Brain pericyte (primary cell): ENCODE measurements around the gene VGLL1.

Experiments used
- DNase-seq: peaks from one replicate; pipeline ENCODE4 v3.0.0-alpha.2; 2012; ENCODE audit warnings: low read depth, low spot score

Gene VGLL1, protein sequence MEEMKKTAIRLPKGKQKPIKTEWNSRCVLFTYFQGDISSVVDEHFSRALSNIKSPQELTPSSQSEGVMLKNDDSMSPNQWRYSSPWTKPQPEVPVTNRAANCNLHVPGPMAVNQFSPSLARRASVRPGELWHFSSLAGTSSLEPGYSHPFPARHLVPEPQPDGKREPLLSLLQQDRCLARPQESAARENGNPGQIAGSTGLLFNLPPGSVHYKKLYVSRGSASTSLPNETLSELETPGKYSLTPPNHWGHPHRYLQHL

DNA sequence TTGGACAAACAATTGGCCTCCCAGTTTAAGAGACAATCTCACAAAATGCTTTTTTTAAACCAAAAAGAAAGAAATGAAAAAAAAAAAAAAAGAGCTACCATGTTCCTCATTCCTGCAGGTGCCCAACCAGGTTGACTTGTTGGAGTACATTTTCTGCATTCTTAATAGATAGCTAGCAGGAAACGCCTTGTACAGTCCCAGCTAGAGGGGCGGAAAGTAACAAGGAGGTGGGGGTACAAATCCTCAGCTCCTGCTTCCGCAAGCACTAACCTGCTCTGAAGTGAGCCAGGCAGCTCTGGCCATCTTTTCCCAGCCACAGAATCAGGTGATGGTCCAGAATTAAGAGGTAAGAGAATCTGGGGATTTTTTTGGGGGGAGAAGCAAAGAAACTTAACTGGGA lies at the start of gene VGLL1:
Gene VGLL1, plus strand, starts transcription at position 265 of the 400 bp plus-strand sequence. CDS start 3,806 bp downstream, outside the sequence.
- no peak for DNase-seq

DNA sequence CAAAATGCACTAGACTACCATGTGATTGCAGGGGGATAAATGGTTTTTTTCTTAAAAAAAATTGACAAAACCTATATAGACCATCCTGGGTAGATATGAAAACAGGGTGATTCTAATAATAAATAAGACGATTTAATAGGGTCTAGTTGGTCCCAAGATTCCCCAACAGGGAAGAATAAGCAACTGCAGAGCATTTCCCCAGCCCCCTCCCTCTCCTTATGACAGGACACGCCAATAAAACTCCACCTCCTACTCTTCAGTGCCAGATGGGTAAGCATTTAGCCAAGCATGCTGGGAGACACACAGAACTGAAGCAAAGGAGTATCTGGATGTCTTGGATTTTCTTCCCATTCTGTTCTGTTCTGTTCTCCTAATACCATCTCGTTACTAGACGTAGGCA lies 44.4 kb upstream of the VGLL1 start, which contains the start of gene BRS3:
Gene BRS3, plus strand, starts transcription at position 301 of the 400 bp plus-strand sequence. CDS start 168 bp downstream, outside the sequence.
- no peak for DNase-seq

DNA sequence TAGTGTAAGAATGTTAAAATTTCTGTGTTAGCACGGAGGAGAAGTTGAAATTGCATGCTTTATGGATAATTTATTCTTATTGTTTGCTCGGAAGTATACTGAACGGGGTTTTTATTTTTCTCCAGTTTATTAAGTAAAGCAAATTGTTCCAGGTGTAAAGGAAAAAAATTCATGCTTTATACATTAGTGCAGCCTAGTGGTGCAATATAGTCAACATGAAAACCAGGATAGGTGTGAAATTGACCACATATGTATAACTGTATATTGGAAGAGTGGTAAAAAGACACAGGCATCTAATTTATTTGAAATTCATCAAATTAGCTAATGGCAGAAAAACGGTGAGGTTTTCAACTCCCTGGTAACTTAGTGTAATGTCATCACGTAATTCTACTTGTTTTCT lies 43.3 kb upstream of the VGLL1 start:
- no peak for DNase-seq

DNA sequence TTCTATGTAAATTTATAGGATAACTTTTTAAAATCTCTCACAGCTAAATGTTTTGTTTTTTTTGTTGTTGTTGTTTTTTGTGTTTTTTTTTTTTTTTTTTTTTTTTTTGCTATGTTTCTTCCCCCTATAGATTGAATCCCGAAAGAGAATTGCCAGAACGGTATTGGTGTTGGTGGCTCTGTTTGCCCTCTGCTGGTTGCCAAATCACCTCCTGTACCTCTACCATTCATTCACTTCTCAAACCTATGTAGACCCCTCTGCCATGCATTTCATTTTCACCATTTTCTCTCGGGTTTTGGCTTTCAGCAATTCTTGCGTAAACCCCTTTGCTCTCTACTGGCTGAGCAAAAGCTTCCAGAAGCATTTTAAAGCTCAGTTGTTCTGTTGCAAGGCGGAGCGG lies 40.2 kb upstream of the VGLL1 start:
- no peak for DNase-seq

DNA sequence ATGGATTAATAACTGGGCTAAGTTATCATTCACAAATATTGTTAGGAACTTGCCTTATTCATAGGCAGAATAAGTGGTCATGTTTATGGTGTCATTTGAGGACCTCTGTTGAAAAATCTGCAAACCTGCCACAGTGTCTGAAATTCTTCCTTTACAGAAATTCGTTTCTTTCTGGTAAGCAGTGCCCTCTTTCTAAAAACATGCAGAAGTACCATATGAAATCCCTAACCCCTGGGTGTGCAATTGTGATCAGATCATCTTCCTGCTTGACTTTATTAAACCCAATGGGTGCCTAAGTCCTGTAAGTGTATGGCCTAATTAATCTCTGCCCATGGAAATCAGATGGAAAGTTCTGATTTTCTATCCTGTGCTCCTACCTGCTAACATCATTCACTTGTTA lies 39.0 kb upstream of the VGLL1 start:
- DNase-seq = no peak

DNA sequence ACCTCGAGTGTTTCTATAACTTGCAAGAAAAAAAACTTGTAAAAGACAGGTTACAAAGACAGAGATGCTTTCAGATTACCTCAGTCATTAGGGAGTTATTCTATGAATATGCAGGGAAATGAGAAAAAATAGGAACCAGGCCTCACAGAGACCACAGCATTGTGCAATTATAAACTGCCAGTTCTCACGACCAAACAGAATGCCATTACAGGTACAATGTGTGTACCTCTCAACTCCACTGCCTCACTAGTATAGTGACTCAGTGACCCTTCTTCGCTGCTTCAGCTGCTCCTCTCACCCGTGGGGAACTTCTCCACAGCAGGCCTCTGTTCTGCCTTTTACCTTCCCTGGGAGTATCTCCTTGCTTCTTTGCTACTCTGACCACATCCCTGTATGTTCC lies 37.0 kb upstream of the VGLL1 start:
- DNase-seq = no peak

DNA sequence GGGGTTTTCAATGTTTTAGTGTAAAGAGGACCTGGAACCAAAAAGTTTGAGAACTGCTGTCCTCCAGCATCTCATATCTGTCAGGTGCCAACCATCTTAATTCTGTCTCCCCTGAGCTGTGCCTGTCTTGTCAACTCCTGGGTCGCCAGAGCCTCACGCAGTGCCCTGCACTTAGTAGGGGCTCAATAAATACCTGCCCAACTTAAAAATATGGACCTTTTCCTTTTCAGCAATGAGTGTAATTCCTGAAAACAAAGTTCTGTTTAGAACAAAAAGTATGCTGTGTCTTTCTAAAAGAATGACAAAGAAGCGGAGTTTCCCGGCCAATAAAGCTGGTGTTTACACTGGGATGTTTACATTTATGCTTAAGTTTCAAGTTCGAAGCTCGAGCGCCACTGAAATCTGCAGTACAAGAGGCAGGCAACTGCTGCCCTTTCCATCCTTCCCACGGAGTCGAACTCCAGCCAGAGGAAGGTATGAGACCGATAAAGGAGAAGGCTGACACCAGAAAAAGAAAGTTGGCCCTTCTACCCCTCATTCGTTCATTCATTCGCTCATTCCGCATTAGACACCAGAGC lies 35.7 kb upstream of the VGLL1 start:
- no peak for DNase-seq

DNA sequence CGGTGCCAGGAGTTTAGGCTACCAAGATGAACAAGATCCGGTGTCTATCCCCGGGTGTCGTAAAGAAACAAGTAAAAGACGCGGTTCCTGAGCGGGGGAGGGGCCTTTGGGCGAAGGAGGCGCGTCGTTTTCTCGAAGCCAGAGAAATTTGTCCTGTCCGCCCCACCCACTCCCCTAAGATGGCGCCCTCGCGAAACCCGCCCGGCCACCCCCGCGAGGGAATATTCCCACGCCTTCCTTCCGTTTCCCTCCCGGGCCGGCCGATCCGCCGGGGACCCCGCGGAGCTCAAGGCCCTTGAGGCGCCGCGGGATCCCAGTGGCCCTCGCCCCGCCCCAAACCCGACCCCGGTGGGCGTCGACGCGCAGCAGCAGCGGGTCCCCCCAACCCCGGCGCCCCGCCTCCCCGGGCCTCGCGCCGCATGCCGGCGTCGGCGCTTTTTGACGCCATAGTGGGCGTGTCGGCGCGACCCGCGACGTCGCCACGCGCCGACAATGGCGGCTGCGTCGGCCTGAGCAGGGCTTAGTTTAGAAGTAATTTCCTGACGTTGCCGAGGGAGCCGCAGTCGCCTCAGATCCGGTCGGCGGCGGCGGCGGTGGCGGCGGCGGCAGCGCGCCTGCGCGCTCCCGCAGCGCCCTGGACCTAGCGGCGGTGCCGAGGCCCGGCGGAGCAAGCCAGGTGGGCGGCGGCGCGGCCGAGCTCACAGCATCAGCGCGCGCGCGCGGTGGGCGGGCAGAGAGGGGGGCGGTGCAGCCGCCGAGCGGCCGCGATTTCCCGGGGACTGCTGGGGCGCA lies 35.1 kb upstream of the VGLL1 start:
- peak; percentile 58 for DNase-seq

DNA sequence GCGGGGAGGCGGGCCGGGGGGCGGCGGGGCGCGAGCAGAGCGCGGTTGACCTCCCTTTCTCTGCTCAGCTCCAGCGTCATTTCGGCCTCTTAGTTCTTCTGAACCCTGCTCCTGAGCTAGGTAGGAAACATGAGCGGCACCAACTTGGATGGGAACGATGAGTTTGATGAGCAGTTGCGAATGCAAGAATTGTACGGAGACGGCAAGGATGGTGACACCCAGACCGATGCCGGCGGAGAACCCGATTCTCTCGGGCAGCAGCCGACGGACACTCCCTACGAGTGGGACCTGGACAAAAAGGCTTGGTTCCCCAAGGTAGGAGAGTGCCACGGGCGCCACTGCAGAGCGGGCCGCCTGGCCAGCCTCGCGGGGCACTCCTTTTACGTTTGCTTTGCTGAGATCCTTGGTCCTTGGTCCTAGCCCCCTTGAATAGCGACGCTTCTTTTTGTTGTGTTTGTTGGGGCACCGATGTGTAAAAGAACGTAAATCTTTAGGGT lies 34.4 kb upstream of the VGLL1 start, which contains the start of gene HTATSF1:
Gene HTATSF1, plus strand, starts transcription at position 37 of the 497 bp plus-strand sequence. Its CDS starts 93 bp downstream, at position 130.
- no peak for DNase-seq

DNA sequence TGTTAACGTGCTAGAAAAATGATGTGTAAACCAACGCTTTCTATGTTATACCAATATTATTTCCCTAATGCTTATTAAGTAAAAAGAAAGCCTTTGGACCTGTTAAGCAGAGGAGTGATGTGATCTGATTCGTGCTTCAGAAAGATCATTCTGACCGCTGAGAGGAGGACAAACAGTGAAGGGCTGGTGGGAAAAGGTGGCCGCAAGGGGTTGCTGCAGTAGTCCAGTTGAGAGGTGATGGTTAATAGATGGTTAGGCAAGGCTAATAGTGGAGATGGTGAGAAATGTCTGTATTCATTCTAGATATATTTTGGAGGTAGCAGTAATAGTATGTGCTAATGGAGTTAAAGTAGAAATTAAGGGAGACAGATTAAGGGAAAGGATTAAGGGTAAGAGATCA lies 12.9 kb upstream of the VGLL1 start:
- DNase-seq = no peak

DNA sequence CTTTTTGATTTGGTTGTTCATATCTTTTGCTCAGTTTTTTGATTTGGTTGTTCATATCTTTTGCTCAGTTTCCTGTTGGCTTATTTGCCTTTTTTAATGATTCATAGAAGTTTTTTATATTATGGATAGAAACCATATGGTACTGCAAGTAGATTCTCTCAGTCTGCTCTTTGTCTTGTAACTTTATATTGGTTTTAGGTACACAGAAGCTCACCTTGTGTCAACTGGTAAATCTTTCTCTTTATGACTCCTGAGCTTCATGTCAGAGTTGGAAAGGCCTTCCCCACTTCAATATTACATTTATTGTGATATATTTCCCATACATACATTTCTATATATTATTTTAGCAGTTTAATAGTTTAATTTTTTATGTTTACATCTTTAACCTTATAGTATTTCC lies 8.2 kb upstream of the VGLL1 start:
- no peak for DNase-seq

DNA sequence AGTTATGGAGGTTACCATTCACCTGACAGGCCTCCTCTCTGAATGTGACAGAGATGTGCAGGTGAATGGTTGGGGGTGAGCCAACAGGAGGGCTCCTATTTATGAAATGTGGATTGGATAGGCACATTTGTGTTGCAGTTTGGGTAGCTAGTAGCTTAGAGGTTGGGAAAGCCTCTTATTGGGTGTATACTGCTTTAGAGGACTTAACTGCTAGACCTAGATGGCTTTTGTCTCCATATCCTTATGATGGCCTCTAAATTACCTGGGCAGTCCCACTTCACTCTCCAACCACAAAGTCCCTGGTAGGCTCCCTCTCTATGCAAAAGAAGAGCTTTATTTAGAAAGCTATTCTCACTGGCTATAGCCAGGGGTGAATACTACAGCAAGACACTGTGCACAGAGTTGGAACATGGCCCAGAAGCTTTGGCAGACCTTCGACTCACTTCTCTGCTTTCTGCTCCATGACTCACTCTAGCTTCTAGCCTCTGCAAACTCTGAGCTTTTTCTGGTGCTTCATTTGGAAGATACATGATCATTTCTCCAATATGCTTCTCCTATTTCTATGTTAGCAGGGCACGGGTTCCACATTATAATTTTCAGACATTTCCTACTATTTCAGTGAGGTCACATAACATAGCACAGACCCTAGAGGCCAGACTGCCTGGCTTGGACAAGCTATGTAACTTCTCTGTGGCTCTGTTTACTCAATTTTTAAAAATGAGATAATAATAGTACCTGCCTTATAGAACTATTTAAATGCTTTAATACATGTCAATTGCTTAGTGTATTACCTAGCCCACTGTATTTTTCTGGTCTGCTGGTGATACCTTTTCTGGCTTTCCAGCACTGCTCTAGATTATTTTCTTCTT lies 6.0 kb upstream of the VGLL1 start:
- peak; percentile 18 for DNase-seq

DNA sequence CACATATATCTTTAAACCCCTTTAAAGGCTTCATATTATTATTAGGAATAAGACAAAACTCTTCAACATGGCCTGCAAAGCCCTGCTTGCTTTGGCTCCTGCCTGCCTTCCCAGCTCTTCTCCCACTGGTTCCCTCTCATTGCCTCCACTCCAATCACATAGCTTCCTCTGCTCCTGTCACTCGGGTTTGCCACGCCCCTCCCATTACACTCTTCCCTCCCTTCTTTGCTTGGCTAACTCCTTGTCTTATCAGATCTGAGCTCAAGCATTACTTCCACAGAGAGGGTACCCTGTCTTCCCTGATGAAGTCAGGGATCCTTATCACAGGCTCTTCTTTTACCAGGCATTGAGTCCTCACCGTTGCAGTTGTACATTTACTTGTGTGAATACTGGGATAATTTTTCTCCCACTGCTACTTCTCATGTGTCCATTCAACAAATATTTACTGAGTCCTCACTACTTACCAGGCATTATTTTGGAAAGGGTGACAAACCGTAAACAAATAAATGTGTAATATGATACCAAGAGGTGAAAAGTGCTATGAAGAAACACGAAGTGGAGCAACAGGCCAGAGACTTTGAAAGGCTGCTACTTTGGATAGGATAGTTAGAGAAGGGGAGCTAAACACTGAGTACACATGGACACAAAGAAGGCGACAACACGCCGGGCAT lies 3.2 kb upstream of the VGLL1 start:
- no peak for DNase-seq

DNA sequence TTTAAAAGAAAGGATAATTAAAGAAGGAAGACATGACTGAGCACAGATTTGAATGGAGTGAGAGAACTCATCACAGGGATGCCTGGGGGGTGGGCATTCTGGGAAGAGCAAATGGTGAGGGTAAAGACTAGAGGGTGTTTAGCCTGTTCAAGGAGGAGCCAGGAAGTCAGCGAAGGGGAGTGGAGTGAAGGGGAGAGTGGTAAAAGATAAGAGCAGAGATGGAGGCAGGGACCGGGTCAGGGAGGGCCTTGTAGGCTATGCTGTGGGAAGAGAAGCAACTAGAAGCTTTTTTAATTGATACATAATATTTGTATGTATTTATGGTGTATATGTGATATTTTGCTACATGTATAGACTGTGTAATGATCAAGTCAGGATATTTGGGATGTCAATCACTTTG lies 2.2 kb upstream of the VGLL1 start:
- no peak for DNase-seq

DNA sequence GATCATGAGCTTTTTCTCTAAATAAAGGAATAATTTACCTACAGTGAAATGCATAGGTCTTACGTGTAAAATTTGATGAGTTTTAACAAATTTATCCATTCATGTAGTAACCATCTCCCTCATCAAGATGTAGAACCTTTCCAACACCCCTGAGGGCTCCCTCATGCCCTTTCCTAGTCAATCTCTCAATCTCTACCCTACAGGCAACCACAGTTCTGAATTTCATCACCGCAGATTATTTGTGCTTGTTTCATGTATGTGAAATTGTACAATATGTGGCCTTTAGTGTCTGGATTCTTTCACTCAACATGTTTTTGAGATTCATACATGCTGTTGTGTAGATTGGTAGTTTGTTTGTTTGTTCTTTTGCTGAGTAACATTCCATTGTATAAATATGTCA lies 2.1 kb downstream of the VGLL1 start:
- DNase-seq = no peak

DNA sequence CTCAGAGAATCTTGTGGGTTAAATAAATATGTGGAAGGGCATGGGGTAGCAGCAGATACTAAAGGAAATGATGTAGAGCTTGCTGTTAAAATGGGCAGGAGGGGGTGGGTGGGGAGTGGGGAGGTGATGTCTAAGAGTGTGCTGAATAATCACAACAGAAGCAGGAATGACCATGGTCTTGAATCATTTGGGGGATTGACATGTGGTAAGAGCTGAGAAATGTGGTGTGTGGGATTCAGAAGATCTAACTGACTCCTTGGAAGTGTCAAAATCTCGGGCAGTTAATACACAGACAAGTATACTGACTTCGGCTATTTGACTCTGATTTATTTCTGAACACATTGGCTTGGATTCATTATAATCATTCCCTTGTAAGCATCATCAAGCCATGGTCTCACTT lies 6.8 kb downstream of the VGLL1 start:
- no peak for DNase-seq

DNA sequence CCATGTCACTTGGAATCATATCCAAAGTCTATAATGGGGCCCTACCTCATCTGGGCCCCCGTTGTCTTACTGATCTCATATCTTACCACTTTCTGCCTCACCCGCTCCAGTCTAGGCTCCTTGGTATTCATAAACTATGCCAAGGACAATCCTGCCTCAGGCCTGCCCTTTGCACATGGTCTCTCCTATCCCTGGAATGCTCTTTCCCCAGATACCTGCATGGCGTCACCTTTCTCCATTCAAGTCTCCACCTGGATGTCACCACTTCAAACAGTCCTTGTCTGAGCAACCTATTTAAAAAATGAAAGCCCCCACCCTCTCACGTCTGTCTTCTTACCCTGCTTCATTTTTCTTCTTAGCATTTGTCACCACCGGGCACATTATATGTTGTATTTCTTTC lies 8.2 kb downstream of the VGLL1 start:
- no peak for DNase-seq

DNA sequence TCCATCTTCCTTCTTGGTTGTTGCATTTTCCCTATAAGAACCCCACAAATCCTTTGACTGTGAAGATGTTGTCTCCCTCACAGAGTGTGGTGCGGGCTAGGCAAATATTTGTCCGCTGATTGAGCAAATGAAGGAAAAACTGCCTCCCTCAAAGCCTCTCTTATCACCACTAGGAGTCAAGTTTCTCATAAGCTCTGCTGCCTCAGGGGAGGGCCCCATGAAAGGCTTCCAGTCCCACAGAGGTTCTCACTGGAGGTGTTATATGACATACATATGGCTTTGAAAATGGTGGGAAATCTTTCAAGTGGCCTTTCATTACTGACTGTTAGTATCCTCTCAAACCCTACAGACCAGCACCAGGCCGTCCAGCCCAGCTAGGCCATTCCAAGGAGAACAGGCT lies 9.3 kb downstream of the VGLL1 start:
- no peak for DNase-seq

DNA sequence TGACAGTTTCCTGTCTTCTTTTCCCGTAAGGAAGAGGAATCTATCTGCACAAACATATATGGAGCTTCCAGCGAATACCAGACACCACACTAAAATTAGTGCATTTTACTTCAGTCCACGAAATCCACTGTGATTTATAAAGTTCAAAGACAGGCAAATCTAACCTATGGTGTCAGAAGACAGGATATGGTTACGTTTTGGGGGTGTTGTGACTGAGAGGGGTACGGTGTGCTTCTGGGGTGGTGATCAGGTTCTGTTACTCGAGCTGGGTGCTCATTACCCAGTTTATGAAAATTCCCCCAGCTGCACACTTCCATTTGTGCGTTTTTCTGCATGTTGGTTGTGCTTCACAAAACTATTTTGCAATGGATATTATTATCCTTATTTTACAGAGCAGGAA lies 10.3 kb downstream of the VGLL1 start:
- no peak for DNase-seq

DNA sequence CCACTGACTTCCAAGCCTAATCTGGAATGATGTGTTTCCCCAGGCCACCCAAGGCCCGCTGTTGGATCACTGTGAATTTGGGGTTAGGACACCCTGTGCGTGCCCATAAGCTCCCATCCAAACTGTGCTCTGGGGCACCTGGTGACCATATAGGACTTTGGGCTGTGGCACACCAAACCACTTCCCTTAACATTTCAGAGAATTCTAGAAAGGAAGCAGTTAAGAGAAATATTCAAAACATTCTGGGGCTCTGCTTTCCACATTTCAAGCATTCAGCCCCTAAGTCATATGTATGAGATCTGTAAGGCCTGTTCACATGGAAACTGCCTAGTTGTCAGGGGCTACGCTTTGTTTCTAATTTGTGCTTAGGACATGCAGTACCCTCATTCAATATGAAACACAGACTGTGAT lies 14.4 kb downstream of the VGLL1 start:
- DNase-seq = no peak

DNA sequence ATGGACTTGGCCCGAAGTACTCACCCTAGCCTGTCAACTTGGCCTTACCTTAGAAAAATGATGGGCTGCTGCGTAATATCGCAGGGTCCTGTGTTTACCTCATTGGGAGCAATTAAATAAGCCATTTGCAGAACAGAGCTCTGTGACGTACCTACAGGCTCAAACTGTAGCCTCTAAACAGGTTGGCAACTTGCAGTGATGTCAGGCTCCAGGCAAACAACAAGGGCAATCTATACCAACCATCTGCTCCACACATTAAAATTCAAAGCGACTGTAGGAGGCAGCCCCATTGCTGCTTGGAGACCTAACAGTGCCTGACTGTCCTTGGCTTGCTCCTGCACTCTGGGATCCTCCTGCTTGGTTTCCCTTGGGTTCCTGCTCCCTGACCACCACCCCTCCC lies 17.2 kb downstream of the VGLL1 start:
- DNase-seq = no peak
